Measurements from ENCODE around the gene KCNA2.

The KCNA2 gene

GRCh38 chr1:110563089-110563488 lies 43.1 kb downstream of the KCNA2 start:
- no peak for DNase-seq

- no peak for DNase-seq
Observed at GRCh38 chr1:110561596-110561995, 44.6 kb downstream of the KCNA2 start.

- peak in 1 of 2 experiments; percentile 35 for DNase-seq
Observed at GRCh38 chr1:110559157-110559556, 47.0 kb downstream of the KCNA2 start.

- DNase-seq: no peak
Observed at GRCh38 chr1:110557481-110557880, 48.7 kb downstream of the KCNA2 start.

GRCh38 chr1:110556471-110556807 lies 49.7 kb downstream of the KCNA2 start:
- no peak for DNase-seq

- DNase-seq: no peak
Observed at GRCh38 chr1:110555807-110556470, 50.2 kb downstream of the KCNA2 start.

GRCh38 chr1:110554871-110555801 lies 51.0 kb downstream of the KCNA2 start:
- DNase-seq: peak; percentile 63 to 78

- DNase-seq: no peak
Observed at GRCh38 chr1:110551278-110551809, 54.8 kb downstream of the KCNA2 start.

GRCh38 chr1:110549831-110550230 lies 56.3 kb downstream of the KCNA2 start:
- no peak for DNase-seq

- no peak for DNase-seq
Observed at GRCh38 chr1:110548381-110548780, 57.8 kb downstream of the KCNA2 start.

GRCh38 chr1:110547017-110547416 lies 59.1 kb downstream of the KCNA2 start:
- DNase-seq: no peak

GRCh38 chr1:110545492-110545891 lies 60.7 kb downstream of the KCNA2 start:
- no peak for DNase-seq

GRCh38 chr1:110544753-110545152 lies 61.4 kb downstream of the KCNA2 start:
- DNase-seq: no peak

All from activated T-cell treated with anti-CD3 and anti-CD28 coated beads, Interleukin-2, amount 50 U/mL, for 48 hours (primary cell).